RKO (cell line): ENCODE data around the gene NRG3.

Experiments
- DNase-seq: peaks from one replicate; pipeline ENCODE4 v3.0.0-alpha.2; 2016; ENCODE audit warnings: low spot score

NRG3 gene

DNA sequence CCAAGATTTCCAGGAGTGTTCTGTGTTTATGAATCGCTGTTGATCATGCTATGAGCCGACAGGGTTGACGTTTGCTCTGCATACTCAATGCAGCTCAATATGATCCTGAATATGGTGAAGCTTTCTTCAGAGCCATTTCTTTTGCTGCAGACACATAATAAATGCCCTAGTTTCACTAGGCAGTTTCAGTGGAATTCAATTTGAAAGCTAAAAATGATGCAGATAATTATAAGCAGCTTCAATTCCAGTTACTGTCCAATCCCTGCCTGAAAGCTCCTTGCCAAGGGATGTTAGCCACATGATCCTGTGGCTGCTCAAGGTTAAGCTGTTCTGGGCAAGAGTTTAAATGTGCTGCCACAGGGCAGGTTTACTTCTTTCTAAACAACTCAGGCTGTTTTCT, 805.6 kb downstream of the NRG3 start:
- DNase-seq = no peak

DNA sequence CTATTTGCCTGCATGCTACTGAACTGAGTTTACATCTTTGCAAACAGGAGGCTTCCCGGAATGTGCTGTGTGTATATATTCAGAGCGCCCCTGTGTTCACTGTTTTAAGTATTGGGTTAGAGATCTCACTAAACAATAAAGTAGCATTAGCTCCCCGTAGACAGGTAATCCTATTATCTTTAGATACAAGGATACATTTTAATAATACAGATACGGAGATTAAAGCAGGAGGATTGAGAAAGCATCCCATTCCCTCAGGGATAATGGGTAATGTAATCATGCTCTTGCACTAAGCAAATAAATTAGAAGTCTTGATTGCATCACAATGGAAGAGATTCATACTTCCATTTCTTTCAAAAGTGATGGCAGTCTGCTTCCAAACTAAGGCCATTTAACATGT, 809.0 kb downstream of the NRG3 start:
- DNase-seq = no peak

DNA sequence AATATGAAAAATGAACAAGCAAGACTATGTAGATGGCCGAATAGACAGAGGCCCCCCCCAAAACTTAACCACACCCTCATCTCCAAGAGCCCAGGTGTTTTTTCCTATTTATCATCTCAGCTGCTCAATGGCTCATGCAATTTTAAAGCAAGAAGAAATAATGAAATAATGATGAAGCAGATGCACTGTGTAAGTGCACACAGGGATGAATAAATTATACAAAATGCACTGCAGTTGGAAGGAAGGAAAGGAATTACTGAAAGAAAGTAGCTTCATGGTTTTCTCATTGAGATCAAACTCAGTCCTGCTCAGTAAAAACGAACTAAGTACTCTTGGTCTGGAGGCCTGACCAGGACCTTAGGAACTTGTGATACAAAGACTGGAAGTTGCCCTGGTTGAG, 810.1 kb downstream of the NRG3 start:
- DNase-seq = no peak

DNA sequence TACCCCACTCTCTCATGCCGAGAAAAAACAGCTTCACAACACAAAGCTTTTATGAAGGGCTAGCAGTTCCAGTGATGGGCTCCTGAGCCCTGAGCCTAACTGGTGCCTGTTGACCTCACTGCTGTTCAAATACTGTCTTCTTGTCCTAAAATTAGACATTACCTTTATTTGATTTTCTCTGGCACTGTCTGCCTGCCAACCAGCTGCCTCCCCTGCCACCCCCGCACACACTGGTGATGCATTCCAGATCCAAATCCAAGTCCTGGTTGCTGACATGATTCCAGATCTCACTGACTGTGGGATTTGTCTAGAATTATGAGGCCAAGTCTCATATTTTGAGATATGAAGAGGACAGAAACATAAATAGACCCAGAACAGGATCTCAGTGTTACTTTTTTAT, 816.2 kb downstream of the NRG3 start:
- no peak for DNase-seq

DNA sequence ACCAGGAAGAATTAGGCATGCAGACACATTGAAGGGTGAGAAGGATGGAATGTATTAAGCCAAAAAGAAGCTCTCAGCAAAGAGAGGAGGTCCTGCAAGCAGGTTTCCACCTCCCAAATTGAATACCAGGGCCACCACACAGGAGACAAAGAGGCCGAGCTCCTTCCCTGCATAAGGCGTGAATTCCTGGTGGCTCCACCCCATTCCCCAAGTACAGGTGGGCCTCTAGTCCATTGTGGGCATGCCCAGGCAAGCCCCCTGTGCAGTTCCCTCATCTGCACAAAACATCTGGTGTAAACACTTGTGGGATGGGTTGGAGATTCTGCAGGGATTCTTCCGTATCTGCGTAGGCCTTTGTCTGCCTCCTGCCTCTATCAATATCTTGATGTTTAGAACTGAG, 817.5 kb downstream of the NRG3 start:
- DNase-seq = no peak

DNA sequence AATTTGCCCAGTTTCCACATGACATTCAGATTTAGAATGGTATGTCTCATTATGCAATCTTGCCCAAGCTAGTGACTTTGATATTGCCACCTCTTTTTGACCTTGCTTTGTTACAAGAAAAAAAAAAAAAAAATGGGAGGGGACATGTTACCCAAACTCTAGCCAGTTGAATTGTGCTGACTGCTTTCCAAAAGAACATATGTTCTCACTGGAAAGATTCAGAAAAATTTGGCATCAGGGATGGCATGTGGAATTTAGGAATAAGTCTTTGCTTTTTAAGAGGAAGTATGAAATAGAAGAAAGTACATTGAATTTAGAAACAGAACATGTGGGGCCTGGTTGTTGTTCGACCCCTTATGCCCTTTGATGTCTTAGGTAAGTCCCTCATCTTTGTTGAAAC, 846.8 kb downstream of the NRG3 start:
- DNase-seq = no peak

DNA sequence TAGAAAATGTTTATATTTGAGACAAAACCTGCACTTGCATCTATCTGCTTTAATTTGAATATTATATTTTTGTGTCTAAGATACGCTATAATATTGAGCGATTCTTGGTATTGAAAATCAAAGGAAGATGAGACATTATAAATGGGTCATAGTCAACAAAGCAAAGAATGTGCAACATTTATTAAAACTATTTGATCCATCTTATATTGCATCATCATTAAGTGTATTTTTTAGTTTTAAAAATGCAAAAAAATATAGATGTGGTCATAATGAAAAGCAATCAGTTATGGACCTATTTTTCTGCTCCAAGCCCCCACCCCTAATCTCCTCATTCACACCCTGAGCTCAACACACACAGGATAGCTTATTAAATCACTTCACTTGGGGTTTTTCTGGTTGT, 847.3 kb downstream of the NRG3 start:
- DNase-seq = no peak

DNA sequence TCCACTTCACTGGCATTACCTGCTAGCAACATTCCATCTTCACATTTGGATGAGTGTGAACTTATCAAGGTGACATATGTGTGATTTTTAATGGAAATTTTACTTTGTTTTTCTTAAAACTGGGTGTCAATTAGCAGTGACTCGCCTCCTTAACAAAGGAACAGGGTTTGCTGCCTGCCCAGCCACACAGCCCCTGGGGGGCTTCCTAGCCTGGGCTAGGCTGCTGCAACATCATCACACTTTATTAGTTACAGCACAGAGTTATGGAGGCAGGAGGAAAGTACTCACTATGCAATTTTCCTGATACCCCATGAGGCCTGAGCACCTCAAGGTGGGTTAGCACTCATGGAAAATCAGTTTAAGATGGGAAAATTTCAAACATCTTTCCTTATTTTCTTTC, 861.3 kb downstream of the NRG3 start:
- no peak for DNase-seq

DNA sequence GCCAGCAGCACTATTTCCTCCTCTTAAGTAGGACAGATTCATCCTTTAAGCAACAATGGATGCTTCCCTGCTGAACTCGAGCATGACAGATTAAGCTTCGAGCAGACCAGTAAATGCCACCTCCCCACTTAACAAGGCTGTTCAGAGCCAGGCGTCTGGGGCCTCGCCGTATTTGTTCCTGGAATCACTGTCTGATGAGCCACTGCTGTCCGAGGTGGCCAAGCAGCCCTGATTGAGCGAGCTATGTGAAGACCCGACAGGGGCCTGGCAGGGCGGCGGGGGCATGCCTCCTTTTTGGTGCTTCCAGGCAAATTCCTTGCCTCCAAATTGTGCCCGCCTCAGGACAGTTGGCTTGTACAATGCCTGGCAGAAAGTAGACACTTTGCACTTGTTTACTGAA, 862.6 kb downstream of the NRG3 start:
- no peak for DNase-seq

DNA sequence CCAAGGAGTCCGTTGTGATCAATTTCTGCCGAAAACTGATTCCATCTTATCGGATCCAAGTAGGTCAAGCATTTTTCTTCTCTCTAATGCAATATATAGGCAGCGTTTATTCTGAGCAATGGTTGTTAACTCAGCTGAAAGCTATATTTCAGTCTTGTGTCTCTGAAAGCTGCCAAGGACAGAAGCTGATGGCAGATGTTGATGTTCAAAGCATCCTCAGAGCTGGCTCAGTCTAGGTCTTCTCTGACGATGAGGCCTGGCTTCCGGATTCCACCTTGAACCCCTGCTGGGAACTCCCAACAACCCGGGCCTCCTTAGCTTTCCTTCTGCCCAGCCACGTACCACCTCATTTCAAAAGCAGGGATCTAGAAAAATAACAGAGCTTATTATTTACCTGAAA, 863.6 kb downstream of the NRG3 start:
- DNase-seq = no peak

DNA sequence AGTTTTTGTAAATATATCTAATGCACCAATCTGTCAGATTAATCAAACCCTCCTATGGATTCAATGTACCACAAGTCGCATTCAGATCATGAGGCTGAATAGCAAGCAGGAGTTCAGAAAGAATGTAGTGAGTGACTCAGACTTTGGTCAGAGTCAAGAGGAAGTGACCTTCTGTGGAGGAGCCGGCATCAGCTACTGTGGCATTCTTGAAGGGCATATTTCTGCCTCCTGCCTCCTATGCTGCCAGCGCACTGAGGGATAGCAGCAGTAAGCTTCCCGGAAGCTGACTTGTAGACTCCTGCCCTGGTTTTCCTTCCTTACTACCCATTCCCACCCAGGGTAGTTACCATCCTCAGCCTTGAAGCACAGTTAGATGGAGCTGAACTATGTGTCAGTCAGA, 867.5 kb downstream of the NRG3 start:
- DNase-seq = peak; percentile 87

DNA sequence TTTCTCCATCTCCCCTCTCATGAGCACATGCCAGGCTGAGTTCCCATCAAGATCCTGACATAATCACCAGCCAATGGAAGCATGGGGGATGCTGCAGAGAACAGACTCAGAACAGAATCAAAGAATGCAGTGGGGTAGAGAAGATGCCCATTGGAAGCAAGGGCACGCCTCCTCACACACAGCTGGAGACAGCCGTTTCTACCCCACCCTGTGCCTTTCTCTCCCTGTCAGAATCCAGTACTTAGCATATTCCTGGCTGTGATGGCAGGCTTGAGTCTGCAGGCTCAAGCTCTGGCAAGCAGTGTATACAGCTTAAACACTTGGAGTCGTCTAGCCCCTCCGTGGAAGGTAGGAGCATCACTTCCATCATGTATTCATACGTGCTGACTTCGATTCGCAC, 867.9 kb downstream of the NRG3 start:
- no peak for DNase-seq

DNA sequence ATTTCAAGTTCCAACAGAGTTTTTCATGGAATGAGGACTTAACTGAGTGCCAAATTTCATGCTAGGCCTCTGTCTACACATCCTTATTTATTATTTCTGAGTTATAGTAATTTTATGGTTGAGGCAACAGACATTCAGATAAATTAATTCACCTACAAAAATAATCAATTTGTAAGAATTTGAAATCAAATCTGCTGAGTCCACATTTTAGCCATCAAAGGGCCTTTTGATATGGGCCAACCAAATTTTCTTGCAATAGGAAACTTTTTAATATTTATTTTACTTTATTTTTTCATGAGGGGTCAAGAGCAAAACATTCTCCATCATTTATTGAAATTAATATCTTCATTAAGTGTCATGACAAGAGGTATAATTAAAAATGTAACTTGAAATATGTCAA, 875.5 kb downstream of the NRG3 start:
- no peak for DNase-seq

DNA sequence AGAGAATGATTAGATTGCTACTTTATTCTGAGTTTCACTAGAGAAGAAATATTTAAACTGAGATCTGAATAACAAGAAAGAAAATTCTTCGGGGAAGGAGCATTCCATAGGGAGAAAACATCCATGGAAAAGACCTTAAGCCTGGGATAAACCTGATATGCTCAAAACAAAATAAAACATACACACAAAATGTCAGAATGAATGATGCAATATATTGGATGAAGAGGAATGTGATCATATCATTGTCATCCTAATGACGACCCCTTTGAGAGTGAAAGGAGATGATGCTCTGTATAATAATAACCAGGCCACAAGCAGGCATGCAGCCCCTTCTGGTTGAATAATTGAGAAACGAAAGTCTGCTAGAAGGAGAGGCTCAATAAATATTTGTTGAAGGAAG, 882.4 kb downstream of the NRG3 start:
- DNase-seq = no peak

DNA sequence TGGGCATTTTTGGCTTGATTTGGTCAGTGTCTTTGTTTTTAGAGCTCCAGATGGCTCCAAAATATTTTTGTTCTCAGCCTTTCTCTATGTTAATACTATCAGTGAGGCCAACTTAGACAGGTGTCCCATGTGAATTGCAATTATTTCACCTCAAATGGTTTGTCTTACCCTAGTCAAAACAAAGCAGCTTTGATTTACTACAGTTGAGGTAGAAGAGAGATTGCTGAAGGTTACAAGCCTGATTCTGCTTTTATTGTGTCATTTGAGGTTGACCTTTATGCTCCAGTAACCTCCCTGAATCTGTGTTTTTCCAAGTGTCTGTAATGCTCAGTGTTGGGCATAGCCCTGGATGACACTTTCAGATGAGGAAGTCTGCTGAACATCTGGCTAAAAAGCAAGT, 882.9 kb downstream of the NRG3 start:
- no peak for DNase-seq

DNA sequence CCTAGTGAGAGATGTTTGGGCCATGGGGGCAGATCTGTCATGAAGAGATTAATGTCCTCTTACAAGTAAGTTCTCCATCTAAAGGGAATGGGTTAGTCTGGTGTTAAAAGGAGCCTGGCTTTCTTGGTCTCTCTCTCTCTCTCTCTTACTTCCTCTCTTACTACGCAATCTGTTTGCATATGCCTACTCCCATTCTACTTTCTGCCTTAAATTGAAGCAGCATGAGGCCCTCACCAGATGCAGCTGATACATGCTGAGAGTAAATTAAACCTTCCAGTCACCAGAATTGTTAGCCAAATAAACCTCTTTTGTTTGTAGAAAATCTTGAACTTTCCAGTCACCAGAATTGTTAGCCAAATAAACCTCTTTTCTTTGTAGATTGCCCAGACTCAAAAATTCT, 884.1 kb downstream of the NRG3 start:
- DNase-seq = no peak

DNA sequence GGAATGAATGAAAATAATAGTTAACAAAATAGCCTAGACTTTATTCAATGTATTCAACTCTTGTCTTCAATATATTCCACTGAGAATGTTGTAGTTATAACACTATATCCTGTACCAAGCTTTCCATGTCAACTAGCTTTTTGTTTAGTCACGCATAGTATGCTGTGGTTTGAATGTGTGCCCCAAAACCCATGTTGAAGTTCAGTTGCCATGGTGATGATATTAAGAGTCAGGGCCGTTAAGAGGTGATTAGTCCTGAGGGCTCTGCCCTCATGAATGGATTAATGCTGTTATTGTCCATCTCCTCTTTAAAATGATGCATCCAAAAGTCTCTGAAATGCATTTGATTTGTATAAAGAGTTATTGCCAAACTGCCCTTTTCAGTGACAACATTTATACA, 887.6 kb downstream of the NRG3 start:
- no peak for DNase-seq

DNA sequence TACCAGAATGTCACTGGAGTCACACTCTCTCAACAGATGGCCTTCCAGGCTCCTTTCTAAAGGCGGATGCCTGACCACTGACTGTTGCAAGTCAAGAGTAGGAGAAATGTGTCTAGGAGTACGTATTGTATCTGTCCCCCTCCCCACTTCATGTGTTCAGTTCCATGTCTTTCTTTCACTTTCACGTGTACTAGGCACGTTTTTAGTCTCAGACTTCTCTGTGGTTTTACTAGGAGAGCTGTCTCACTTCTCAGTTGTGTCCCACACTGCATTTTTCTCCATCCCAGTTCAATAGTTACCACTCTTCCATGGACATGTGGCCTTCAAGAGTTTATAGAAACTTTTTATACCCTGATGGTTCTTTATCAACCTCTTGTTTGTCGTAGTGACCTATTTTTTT, 893.0 kb downstream of the NRG3 start:
- no peak for DNase-seq

DNA sequence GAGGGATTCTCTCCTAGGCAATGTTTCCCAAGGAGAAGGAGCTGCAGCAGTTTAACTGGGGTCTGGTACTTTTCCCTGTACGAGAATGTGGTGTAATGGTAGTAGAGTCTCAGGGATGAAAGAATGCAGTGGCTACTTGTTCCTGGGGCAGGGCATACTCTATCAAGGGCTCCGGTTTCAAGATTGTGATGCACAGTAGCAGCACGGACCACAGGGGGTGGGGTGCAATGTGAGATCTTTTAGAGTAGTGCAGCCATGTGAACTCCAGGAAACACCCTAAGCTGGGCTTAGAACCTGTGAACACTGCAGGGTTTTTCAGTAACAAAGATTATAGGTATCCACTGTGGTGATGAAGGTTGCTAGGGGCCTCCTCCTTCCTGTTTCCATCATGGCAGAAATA, 903.9 kb downstream of the NRG3 start:
- no peak for DNase-seq

DNA sequence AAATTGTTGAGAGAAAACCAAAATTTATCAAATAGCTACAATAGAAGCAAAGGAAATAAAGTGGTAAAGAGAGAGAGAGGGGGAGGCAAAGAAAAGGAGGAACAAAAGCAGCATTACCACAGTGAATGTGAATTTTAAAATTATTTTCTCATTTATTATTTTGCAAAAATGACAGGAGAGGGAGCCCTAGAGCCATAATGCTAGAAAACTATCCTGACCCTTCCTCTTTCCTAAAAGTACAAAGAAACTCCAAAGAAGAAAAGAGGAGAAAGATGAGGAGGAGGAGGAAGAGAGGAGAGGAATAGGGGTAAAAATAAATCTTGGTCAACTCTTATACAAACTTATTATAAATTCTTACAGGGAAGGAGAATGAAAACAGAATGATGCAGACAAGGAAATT, 921.5 kb downstream of the NRG3 start:
- peak; percentile 11 for DNase-seq

DNA sequence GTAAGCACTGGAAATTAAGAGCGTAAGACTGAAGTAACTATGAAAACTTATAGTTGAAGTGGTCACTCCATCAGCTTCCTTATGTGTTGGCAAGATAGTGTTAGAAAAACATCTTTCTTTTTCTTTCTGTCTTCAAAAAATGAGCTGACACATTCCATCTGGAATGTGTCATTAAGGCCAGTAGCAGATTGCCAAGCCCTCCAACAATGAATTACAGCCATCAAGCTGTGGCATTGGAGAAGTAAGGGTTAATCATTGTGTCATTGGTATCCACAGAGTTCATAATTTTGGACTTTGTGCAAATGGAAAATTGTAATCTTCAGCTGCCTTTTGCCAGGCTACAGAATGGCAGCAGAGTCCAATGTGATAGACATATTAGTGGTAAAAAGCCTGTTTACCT, 926.3 kb downstream of the NRG3 start:
- no peak for DNase-seq

DNA sequence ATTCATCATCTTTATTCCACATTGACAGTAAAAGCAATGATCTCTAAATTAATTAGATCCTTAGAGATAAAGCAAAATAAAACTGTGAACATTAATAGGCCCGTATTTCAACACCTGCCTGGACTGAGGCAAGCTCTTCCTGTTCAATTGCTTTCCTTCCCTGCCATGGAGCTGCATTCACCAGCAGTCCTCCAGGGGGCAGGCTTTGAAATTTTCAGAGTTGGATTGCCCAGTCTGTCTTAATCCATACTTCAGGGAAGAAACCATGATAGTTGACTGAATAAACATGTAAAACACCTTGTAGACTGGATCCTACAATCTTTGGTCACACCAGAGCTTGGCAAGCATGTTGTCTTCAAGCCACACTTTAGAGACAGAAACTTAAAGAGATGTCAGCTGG, 936.6 kb downstream of the NRG3 start:
- DNase-seq = no peak

DNA sequence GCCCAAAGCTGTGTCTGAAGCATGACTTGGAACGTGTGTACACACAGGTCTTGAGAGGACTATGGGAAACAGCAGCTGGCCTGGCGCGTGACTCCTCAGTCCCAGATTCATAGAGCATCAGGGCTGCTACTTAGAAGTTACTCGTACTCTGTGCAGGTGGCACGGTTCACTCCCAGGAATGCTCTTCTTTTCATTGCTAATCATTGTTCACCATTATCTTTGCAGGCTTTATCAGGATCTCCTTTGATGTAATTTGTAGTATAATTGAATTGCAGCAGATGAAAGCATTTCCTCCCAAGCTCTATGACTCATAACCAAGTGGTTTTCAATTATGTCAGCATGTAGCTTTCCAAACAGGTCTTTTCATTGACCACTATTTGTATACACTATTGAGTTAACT, 938.9 kb downstream of the NRG3 start:
- DNase-seq = no peak

DNA sequence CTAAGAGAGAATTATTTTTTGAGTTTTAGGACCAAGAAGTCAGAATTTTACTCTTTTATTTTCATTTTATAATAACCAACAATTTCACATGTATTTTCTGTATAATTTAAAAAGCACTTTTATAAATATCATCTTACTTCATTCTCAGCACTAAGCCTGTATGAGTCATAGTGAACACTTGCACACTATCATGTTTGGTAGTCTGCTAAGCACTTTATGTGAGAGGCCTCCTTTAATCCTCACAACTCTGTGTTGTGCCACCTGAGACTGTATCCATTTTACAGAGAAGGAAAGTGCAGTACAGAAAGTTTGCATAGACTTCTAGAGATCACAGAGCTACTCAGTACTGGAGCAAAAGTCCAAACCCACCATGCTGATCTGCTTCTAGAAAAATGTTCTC, 939.6 kb downstream of the NRG3 start:
- DNase-seq = no peak

DNA sequence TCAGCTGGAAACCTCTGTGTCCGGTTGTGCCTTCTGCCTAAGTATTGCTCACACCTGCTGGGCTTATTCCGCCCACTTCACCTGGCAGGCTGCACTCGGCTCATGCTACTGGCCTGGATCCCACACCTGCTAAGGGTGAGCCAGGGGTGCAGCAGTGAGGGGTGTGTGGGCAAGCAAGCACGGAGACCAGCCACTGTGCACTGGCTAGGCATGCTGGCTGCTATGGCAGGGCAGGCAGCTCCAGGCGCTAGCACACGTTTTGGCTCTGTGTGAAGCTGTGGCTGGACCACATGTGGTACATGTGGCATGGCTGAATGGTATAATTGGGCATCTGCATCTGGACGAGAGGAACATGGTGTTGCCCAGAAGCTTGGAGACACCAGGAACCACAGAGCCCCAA, 940.7 kb downstream of the NRG3 start:
- no peak for DNase-seq
